ENCODE measurements around the gene ABHD6. TPM values are rescaled to one million over a fixed set of nuclear protein-coding genes. Genes with fewer than 3 reads are reported as not detected.

Gene ABHD6
- total RNA-seq, 1 experiment from 2014 or later: 20.1 TPM

DNA sequence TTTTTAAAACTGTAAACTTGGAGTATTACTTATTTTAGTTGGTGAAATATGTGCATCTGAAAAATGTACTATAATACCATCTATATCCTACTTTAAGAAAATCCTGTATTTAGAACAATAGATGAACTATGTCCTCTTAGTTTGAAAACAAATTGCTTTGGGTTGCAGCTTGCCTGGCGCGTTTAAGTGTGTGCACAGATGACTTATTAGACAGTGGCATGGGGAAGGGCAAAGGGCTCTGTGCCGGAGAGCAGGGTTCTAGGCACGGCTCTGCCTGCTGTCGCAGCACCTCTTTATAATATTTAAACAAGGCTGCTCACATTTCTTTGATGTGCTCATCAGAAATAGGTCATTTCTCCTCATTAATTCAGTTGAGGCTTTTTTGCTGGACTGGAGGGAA, 105.1 kb downstream of the ABHD6 start:
- DNase-seq (ENCODE audit: low read depth): no peak

Other genes with a start within 250 kb of the ABHD6 start
- 104 TPM in 2 replicates for gene FLNB, start 229.4 kb upstream of the ABHD6 start, total RNA-seq (2014; rRNA removed; shearing (Covaris generic))
- gene DNASE1L3, start 26.8 kb upstream of the ABHD6 start, total RNA-seq (2014; rRNA removed; shearing (Covaris generic)): not detected in 2 replicates
- gene RPP14, start 68.5 kb downstream of the ABHD6 start, total RNA-seq (2014; rRNA removed; shearing (Covaris generic)): 15.3 and 18.2 TPM in 2 replicates
- 8.9 and 10.9 TPM in 2 replicates for gene HTD2, start 68.7 kb downstream of the ABHD6 start, total RNA-seq (2014; rRNA removed; shearing (Covaris generic))
- 53.8 and 63.6 TPM in 2 replicates for gene PXK, start 95.1 kb downstream of the ABHD6 start, total RNA-seq (2014; rRNA removed; shearing (Covaris generic))
- gene PDHB, start 196.0 kb downstream of the ABHD6 start, total RNA-seq (2014; rRNA removed; shearing (Covaris generic)): 201 and 242 TPM in 2 replicates